Measurements from ENCODE around the gene CPE.

Gene CPE

DNA sequence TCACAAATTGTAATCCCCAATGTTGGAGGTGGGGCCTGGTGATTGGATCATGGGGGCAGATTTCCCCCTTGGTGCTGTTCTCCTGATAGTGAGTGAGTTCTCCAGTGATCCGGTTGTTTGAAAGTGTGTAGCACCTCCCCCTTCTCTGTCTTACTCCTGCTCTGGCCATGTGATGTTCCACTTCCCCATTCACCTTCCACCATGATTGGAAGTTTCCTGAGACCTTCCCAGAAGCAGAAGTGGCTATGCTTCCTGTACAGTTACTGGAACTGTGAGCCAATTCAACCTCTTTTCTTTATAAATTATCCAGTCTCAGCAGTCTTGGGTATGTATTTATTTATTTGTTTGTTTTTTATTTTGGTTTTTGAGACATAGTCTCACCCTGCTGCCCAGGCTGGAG is 143.2 kb downstream of the CPE start:
- H3K4me1 ChIP-seq (ENCODE audit: control insufficient read depth, insufficient read depth, low read length): no peaks in the 10 kb centered on the region
- no peaks in the 10 kb centered on the region for H3K27me3 ChIP-seq (ENCODE audit: control insufficient read depth in 1 of 2, insufficient read depth in 2 of 2, low read length in 2 of 2)
- H3K9ac ChIP-seq (ENCODE audit: low read length in 2 of 2): no peak overlapping the region
- no peak overlapping the region for H3K4me3 ChIP-seq (ENCODE audit: low read length in 2 of 2)
- H3K27ac ChIP-seq (ENCODE audit: low read length): no peak overlapping the region
- H3K9me3 ChIP-seq (ENCODE audit: control insufficient read depth in 2 of 2, low read length in 2 of 2): no peaks in the 10 kb centered on the region
- no peaks in the 10 kb centered on the region for H3K36me3 ChIP-seq (ENCODE audit: control insufficient read depth in 2 of 2, insufficient read depth in 2 of 2, low read length in 2 of 2)

DNA sequence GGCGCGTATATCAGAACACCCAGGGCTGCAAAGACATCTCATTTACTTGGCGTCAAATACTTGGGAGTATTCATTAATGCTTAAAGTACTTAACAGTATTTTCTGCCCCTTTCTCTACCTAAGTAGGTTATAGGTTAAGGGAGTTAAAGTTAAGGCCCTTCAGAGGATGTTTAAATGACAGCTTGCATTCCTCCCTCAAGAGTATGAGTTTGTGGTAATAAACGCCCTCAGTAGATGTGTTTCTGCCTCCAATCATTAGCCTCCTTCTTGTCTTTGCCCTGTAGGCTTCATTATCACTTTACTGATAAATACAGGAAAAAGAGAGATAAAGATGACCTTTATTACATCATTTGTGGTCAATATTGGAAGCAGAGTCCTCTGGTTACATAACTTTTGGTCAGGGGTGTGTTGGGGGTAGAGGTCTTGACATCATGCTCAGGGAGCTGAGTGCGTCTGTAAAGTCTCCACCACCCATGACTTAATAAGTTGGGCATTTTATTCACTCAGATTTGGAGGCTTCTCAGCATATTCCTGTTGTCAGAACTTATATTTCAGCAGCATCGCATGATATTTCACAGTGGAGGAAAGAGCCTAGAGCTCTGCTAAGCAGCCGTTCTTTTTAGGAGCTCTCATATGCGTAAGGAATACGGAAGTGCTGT is 145.9 kb downstream of the CPE start:
- no peaks in the 10 kb centered on the region for H3K27me3 ChIP-seq (ENCODE audit: control insufficient read depth in 1 of 2, insufficient read depth in 2 of 2, low read length in 2 of 2)
- H3K4me1 ChIP-seq (ENCODE audit: control insufficient read depth, insufficient read depth, low read length): no peaks in the 10 kb centered on the region
- H3K36me3 ChIP-seq (ENCODE audit: control insufficient read depth in 2 of 2, insufficient read depth in 2 of 2, low read length in 2 of 2): no peaks in the 10 kb centered on the region
- no peak overlapping the region for H3K9ac ChIP-seq (ENCODE audit: low read length in 2 of 2)
- H3K4me3 ChIP-seq (ENCODE audit: low read length in 2 of 2): no peak overlapping the region
- H3K27ac ChIP-seq (ENCODE audit: low read length): no peak overlapping the region
- H3K9me3 ChIP-seq (ENCODE audit: control insufficient read depth in 2 of 2, low read length in 2 of 2): no peaks in the 10 kb centered on the region

DNA sequence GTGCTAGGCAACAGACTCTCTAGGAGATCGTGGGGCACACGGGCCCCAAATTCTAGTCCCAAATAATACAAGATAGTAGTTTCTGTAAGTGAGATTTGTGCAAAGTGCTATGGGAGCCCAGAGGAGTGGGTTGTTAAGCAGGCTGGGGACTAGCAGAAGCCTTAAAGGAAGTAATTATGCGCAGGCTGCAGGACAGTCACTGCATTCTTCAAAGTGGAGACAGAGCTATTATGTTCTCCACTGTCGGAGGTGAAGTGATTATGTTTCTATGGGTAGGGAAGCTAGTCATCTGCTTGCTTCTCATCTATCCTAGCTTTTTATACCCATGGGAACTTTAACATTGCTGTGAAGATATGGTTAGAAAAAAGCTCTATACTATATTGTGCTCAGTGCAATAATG is 154.2 kb downstream of the CPE start:
- Histone ChIP-seq H3K36me3 (ENCODE audit: control insufficient read depth in 2 of 2, insufficient read depth in 2 of 2, low read length in 2 of 2) (no peaks in the 10 kb centered on the region), H3K9ac (ENCODE audit: low read length in 2 of 2) (no peak overlapping the region)

DNA sequence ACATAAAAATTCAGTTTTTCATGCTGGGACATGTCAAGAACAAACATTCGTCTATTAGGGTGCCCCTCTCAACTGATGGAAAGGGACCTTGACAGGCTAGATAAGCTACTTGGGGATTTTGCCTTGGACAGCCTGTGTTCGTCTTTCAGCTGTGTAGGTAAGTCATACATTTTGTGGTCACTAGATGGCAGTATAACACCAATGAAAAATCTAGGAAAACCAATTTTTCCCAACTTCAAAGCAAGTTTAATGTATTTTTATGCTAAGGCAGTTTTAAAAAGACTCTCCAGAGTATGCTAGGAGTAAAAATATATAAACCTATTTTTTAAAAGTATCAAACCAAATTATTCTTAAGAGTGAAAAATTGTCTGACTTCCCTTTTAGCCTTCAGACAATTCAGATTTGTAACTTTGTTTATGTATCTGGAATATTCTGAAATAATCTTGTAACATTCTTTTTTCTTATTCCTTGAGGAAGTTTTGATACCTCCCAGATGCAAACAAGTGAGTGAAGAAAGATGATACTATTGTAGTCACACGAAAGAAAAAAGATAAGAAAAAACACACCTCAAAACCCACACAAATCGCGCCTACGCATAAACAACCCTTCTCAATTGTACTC is 158.3 kb downstream of the CPE start:
- Histone ChIP-seq H3K27ac (ENCODE audit: low read length) (no peak overlapping the region), H3K9ac (ENCODE audit: low read length in 2 of 2) (no peak overlapping the region), H3K36me3 (ENCODE audit: control insufficient read depth in 2 of 2, insufficient read depth in 2 of 2, low read length in 2 of 2) (no peaks in the 10 kb centered on the region), H3K4me3 (ENCODE audit: low read length in 2 of 2) (no peak overlapping the region), H3K27me3 (ENCODE audit: control insufficient read depth in 1 of 2, insufficient read depth in 2 of 2, low read length in 2 of 2) (no peaks in the 10 kb centered on the region), H3K4me1 (ENCODE audit: control insufficient read depth, insufficient read depth, low read length) (no peaks in the 10 kb centered on the region), H3K9me3 (ENCODE audit: control insufficient read depth in 2 of 2, low read length in 2 of 2) (no peaks in the 10 kb centered on the region)

More for the DNA sequence above, 154.2 kb downstream of the CPE start:
- no peaks in the 10 kb centered on the region for H3K9me3 ChIP-seq (ENCODE audit: control insufficient read depth in 2 of 2, low read length in 2 of 2)
- no peaks in the 10 kb centered on the region for H3K4me1 ChIP-seq (ENCODE audit: control insufficient read depth, insufficient read depth, low read length)
- H3K27me3 ChIP-seq (ENCODE audit: control insufficient read depth in 1 of 2, insufficient read depth in 2 of 2, low read length in 2 of 2): no peaks in the 10 kb centered on the region
- H3K27ac ChIP-seq (ENCODE audit: low read length): no peak overlapping the region
- no peak overlapping the region for H3K4me3 ChIP-seq (ENCODE audit: low read length in 2 of 2)

DNA sequence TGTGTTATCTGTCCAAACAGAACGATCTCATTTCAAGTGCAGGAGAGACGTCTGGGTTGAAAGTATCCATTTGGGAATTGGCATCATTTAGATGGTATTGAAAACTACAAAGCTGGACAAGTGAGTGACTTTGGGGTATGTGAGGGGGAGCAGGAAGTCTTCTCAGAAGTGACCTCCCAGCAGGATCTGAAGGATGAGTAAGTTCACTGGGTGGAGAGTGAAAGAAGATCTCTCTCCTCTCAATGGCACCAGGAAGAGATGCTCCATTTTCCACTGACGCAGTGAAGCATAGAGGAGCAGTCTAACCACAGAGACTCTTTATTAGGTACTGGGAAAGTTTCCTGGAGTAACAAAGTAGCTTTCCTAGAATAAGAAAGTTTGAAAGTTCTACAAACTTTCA is 161.0 kb downstream of the CPE start:
- Histone ChIP-seq H3K9me3 (ENCODE audit: control insufficient read depth in 2 of 2, low read length in 2 of 2) (no peaks in the 10 kb centered on the region), H3K27ac (ENCODE audit: low read length) (no peak overlapping the region), H3K4me1 (ENCODE audit: control insufficient read depth, insufficient read depth, low read length) (no peaks in the 10 kb centered on the region), H3K9ac (ENCODE audit: low read length in 2 of 2) (no peak overlapping the region), H3K4me3 (ENCODE audit: low read length in 2 of 2) (no peak overlapping the region), H3K27me3 (ENCODE audit: control insufficient read depth in 1 of 2, insufficient read depth in 2 of 2, low read length in 2 of 2) (no peaks in the 10 kb centered on the region), H3K36me3 (ENCODE audit: control insufficient read depth in 2 of 2, insufficient read depth in 2 of 2, low read length in 2 of 2) (no peaks in the 10 kb centered on the region)

DNA sequence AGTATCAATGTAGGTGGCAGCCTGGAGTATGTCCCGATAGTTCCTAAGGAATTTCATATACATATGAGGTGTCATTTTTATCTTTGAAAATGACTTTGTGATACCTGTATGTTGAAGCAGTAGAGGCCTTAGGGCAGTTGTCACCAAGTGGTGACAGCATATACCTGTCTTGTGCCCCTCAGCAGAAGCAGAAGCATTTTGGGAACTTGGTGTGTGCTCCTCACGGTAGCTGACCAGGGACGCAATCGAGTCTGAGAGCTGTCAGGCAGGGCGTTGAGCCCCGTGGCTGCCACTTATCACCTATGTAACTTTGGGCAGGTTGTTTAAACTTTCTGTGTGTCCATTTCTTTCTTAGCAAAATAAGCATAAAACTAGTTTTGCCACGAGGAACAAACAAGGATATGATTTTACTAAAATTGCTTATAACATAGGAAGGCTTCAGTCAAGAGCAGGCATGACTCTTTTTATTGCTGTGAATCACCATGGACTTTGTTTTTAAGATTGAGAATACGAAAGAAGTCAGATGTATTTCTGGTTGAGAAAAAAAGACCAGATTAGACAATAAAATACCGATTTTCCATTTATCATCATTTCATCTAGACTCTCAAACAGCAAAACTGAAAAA is 161.5 kb downstream of the CPE start:
- no peak overlapping the region for H3K9ac ChIP-seq (ENCODE audit: low read length in 2 of 2)
- H3K27ac ChIP-seq (ENCODE audit: low read length): no peak overlapping the region
- H3K4me1 ChIP-seq (ENCODE audit: control insufficient read depth, insufficient read depth, low read length): no peaks in the 10 kb centered on the region
- H3K9me3 ChIP-seq (ENCODE audit: control insufficient read depth in 2 of 2, low read length in 2 of 2): no peaks in the 10 kb centered on the region
- H3K4me3 ChIP-seq (ENCODE audit: low read length in 2 of 2): no peak overlapping the region
- no peaks in the 10 kb centered on the region for H3K36me3 ChIP-seq (ENCODE audit: control insufficient read depth in 2 of 2, insufficient read depth in 2 of 2, low read length in 2 of 2)
- H3K27me3 ChIP-seq (ENCODE audit: control insufficient read depth in 1 of 2, insufficient read depth in 2 of 2, low read length in 2 of 2): no peaks in the 10 kb centered on the region

DNA sequence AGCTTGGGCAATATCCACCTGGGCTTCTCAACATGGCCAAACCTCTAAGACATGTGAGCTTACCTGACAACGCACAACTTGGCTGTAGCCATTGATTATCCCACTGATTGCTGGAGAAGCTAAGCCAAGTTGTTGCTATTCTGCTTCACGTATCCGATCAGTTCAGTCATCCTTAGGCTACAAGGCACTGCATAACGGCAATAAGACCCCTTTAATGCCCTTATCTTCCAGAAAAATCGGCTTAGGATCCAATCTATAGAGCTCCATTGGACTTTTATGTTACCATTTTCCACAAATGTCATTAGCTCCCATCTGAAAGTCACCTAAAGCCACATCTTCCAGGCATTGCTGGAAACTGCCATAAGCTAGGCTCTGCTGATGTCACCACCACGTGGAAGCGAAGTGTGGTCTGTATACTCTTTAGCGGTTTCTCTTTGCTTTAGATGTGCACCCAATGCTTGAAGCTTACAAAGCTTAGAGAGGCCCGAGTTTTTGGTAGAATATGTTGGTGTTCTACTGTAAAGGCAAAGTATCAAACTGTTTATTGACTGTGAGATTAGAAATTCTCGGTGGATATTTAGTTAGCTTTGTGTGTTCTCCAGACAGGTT is 163.1 kb downstream of the CPE start:
- Histone ChIP-seq H3K27me3 (ENCODE audit: control insufficient read depth in 1 of 2, insufficient read depth in 2 of 2, low read length in 2 of 2) (no peaks in the 10 kb centered on the region), H3K4me3 (ENCODE audit: low read length in 2 of 2) (no peak overlapping the region), H3K9me3 (ENCODE audit: control insufficient read depth in 2 of 2, low read length in 2 of 2) (no peaks in the 10 kb centered on the region), H3K27ac (ENCODE audit: low read length) (no peak overlapping the region), H3K36me3 (ENCODE audit: control insufficient read depth in 2 of 2, insufficient read depth in 2 of 2, low read length in 2 of 2) (no peaks in the 10 kb centered on the region), H3K9ac (ENCODE audit: low read length in 2 of 2) (no peak overlapping the region), H3K4me1 (ENCODE audit: control insufficient read depth, insufficient read depth, low read length) (no peaks in the 10 kb centered on the region)

DNA sequence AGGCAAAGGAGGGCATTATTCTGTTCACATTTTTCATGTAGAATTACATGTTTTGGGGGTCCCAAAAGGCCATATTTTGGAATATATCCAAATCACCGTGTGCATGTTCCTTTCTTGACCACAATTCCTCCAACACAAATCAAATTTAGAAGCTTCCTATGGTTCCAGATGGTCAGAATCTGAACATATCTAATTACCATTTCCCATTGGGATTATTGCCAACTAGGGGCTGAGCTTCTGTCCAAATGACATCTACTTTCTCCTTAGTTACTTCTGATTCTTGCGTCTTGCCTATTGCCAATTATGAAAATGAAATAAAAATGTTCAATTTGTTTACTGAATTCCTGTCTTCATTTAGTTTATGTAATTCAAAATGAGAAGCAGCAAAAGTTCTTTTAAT is 163.7 kb downstream of the CPE start:
- H3K9ac ChIP-seq (ENCODE audit: low read length in 2 of 2): no peak overlapping the region
- H3K36me3 ChIP-seq (ENCODE audit: control insufficient read depth in 2 of 2, insufficient read depth in 2 of 2, low read length in 2 of 2): no peaks in the 10 kb centered on the region
- H3K9me3 ChIP-seq (ENCODE audit: control insufficient read depth in 2 of 2, low read length in 2 of 2): no peaks in the 10 kb centered on the region
- no peaks in the 10 kb centered on the region for H3K4me1 ChIP-seq (ENCODE audit: control insufficient read depth, insufficient read depth, low read length)
- no peak overlapping the region for H3K27ac ChIP-seq (ENCODE audit: low read length)
- no peak overlapping the region for H3K4me3 ChIP-seq (ENCODE audit: low read length in 2 of 2)
- no peaks in the 10 kb centered on the region for H3K27me3 ChIP-seq (ENCODE audit: control insufficient read depth in 1 of 2, insufficient read depth in 2 of 2, low read length in 2 of 2)

Data from stomach smooth muscle (tissue), 2 donors.